VCaP (cell line): Measurements from ENCODE around the gene CYB561D1.
"Not testable (repeated sequence)": the region's sequence is repeated elsewhere in the genome, so short reads cannot be mapped to it uniquely, and the experiment has no call there.

ENCODE experiments used
- H3K27ac ChIP-seq: fragments of 450-650 bp; 2 replicates; pipeline ENCODE4 v1.5.1; 2017
- CTCF ChIP-seq: fragments of 450-650 bp; conservative IDR thresholded peaks from 2 replicates; pipeline ENCODE4 v1.5.1; 2017; ENCODE audit warnings: mild to moderate bottlenecking, moderate library complexity

The CYB561D1 gene

DNA sequence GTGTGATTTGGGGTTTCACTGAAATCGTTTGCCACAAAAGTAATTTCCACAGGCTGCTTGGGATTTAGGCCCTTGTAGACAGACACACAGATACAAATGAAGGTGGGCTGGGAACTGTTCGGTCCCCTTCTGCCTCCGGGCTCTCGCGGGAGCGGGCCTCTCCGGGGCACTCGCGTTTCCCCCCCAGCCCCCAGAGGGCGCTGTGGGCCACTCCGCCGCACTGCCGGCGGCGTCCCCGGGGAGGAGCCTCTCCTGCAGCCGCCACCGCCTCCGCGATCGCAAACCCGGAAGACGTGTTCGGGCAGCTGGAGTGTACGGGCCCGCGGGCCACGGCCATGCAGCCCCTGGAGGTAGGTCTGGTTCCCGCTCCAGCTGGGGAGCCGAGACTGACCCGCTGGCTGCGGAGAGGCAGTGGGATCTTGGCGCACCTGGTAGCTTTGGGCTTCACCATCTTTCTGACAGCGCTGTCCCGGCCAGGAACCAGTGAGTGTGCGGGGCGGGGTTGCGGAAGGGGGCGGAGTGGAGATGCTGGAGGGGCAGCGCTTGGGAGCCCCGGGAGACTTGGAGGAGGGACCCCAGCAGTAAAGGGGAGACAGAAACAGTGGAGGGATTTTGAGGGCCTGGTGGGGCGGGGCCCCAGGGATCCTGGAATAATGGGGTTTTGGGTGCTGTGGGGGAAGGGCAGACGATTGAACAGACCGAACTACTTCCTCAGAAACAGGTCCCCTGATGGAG lies at the start of gene CYB561D1:
Gene CYB561D1, plus strand, starts transcription at position 290 of the 735 bp plus-strand sequence. Its CDS starts 46 bp downstream, at position 336.
- H3K27ac ChIP-seq, result peak within 1 kb of the TSS; percentile 56
- peak; percentile 98 for TF ChIP-seq CTCF

- no peak overlapping the region for H3K27ac ChIP-seq
- no peak for TF ChIP-seq CTCF
Measured at GRCh38 chr1:109444346-109444745, 49.5 kb upstream of the CYB561D1 start.

GRCh38 chr1:109445949-109446695 lies 47.8 kb upstream of the CYB561D1 start:
- not testable (repeated sequence) for H3K27ac ChIP-seq

DNA sequence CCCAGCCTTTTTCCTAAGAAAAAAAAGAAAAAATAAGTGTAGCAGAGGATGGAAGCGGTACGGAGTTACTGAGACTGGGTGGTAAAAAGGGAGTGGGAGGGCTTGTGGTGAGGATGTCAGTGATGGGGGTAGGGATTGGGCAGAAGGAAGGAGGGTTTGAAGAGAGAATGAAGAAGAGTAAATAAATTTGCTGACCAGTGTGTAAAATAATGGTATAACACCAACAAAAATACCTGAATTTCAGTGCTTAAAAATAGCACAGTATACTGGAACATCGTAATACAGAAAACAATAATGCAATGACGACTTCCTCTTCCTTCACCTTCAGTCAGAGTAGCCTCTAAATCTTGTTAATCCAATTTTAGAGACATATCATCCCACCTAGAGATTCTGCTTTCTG lies 46.4 kb upstream of the CYB561D1 start:
- no peak for TF ChIP-seq CTCF
- no peak overlapping the region for H3K27ac ChIP-seq

DNA sequence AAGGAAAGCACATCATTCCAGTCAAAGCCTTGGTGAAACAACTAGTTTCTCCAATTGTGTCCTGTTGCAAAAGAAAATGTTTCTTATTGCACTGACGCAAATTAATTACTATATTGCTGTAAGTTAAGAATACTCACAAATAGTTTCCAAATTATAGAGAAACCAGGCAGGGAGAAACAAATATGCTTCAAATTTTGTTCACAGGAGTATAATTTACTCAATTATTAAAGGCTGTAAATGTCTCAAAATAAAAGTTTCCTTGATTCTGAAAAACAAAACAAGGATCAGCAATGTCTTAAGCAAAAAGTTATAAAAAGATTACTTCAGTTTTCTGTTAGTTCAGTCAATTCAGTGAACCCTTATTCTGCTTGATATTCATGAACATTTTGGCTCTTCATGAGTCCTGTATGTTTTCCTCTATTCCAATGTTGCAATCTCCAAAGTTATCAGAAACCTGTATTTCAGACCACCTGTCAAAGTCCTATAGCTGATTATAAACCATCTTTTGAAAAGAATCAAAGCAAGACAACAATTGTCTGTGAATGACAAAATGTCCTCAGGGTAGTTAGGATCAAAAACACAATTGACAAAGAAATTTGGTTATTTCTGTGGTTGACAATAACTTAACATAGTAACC lies 39.3 kb upstream of the CYB561D1 start:
- H3K27ac ChIP-seq, result no peak overlapping the region
- no peak for TF ChIP-seq CTCF

GRCh38 chr1:109457819-109458218 lies 36.1 kb upstream of the CYB561D1 start:
- H3K27ac ChIP-seq, result no peak overlapping the region
- no peak for TF ChIP-seq CTCF

GRCh38 chr1:109466125-109466451 lies 27.8 kb upstream of the CYB561D1 start:
- H3K27ac ChIP-seq, result no peak overlapping the region
- TF ChIP-seq CTCF, result no peak
